ENCODE results near the gene VCL. TPM values are rescaled to one million over a fixed set of nuclear protein-coding genes. Genes with fewer than 3 reads are reported as not detected.

VCL gene
- polyA plus RNA-seq, 1 donor from 2014 or later: 11.2 TPM

- Histone ChIP-seq H3K4me2 (ENCODE audit: low read length) (no peak overlapping the region), H3K4me3 (ENCODE audit: low read length) (peak overlapping the region; percentile 17), H3K9me2 (ENCODE audit: insufficient read depth, low read length) (no peaks in the 10 kb centered on the region), H3K79me2 (replicated peaks; ENCODE audit: insufficient read depth, low read length) (peaks cover 24% of the 10 kb centered on the region), H3K36me3 (ENCODE audit: insufficient read depth, low read length) (no peaks in the 10 kb centered on the region), H3K9me3 (ENCODE audit: low read length) (no peaks in the 10 kb centered on the region), H4K20me1 (ENCODE audit: insufficient read depth) (no peaks in the 10 kb centered on the region), H2AFZ (ENCODE audit: low read depth, low read length) (no peak overlapping the region), H3K27ac (ENCODE audit: low read length) (no peak overlapping the region), H3K9ac (ENCODE audit: low read length) (no peak overlapping the region), H3K27me3 (ENCODE audit: insufficient read depth, low read depth, low read length) (no peaks in the 10 kb centered on the region), H3F3A (ENCODE audit: insufficient read depth, low read length, poor library complexity, severe bottlenecking) (no peaks in the 10 kb centered on the region)
- TF ChIP-seq SMC3 (conservative IDR thresholded peaks at IDR 0.05; ENCODE audit: poor library complexity): no peak
- TF ChIP-seq CTCF (IDR thresholded peaks at IDR 0.05; ENCODE audit: poor library complexity, severe bottlenecking): no peak
- no peak for TF ChIP-seq EP300 (conservative IDR thresholded peaks at IDR 0.05; ENCODE audit: poor library complexity, severe bottlenecking)
These were observed 3.2 kb downstream of the VCL start for GRCh38 chr10:74000892-74001669.

GRCh38 chr10:74006269-74006668 lies 8.4 kb downstream of the VCL start:
- Histone ChIP-seq H3K79me2 (replicated peaks; ENCODE audit: insufficient read depth, low read length) (peaks cover 22% of the 10 kb centered on the region), H2AFZ (ENCODE audit: low read depth, low read length) (no peak overlapping the region), H3K4me3 (ENCODE audit: low read length) (no peak overlapping the region), H3K27me3 (ENCODE audit: insufficient read depth, low read depth, low read length) (no peaks in the 10 kb centered on the region), H3K9ac (ENCODE audit: low read length) (no peak overlapping the region), H3K4me2 (ENCODE audit: low read length) (no peak overlapping the region), H3K27ac (ENCODE audit: low read length) (no peak overlapping the region), H3F3A (ENCODE audit: insufficient read depth, low read length, poor library complexity, severe bottlenecking) (no peaks in the 10 kb centered on the region), H3K9me3 (ENCODE audit: low read length) (no peaks in the 10 kb centered on the region), H4K20me1 (ENCODE audit: insufficient read depth) (no peaks in the 10 kb centered on the region), H3K9me2 (ENCODE audit: insufficient read depth, low read length) (no peaks in the 10 kb centered on the region), H3K36me3 (ENCODE audit: insufficient read depth, low read length) (no peaks in the 10 kb centered on the region)
- TF ChIP-seq EP300 (conservative IDR thresholded peaks at IDR 0.05; ENCODE audit: poor library complexity, severe bottlenecking): no peak
- TF ChIP-seq MXI1 (conservative IDR thresholded peaks at IDR 0.05; ENCODE audit: poor library complexity, severe bottlenecking): no peak
- TF ChIP-seq EZH2 (IDR thresholded peaks at IDR 0.05; ENCODE audit: borderline replicate concordance, insufficient read depth, low read length, poor library complexity, severe bottlenecking): no peak
- TF ChIP-seq RAD21 (conservative IDR thresholded peaks at IDR 0.05): no peak
- no peak for TF ChIP-seq TAF1 (IDR thresholded peaks at IDR 0.05; ENCODE audit: low read depth)
- no peak for TF ChIP-seq CTCF (IDR thresholded peaks at IDR 0.05; ENCODE audit: poor library complexity, severe bottlenecking)
- TF ChIP-seq, protein P1, sequence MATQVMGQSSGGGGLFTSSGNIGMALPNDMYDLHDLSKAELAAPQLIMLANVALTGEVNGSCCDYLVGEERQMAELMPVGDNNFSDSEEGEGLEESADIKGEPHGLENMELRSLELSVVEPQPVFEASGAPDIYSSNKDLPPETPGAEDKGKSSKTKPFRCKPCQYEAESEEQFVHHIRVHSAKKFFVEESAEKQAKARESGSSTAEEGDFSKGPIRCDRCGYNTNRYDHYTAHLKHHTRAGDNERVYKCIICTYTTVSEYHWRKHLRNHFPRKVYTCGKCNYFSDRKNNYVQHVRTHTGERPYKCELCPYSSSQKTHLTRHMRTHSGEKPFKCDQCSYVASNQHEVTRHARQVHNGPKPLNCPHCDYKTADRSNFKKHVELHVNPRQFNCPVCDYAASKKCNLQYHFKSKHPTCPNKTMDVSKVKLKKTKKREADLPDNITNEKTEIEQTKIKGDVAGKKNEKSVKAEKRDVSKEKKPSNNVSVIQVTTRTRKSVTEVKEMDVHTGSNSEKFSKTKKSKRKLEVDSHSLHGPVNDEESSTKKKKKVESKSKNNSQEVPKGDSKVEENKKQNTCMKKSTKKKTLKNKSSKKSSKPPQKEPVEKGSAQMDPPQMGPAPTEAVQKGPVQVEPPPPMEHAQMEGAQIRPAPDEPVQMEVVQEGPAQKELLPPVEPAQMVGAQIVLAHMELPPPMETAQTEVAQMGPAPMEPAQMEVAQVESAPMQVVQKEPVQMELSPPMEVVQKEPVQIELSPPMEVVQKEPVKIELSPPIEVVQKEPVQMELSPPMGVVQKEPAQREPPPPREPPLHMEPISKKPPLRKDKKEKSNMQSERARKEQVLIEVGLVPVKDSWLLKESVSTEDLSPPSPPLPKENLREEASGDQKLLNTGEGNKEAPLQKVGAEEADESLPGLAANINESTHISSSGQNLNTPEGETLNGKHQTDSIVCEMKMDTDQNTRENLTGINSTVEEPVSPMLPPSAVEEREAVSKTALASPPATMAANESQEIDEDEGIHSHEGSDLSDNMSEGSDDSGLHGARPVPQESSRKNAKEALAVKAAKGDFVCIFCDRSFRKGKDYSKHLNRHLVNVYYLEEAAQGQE (IDR thresholded peaks at IDR 0.05; ENCODE audit: borderline replicate concordance): no peak
- TF ChIP-seq POLR2AphosphoS5 (IDR thresholded peaks at IDR 0.05): no peak
- TF ChIP-seq SMC3 (conservative IDR thresholded peaks at IDR 0.05; ENCODE audit: poor library complexity): no peak
